Measurements from ENCODE around the gene SGMS1. TPM values are rescaled to one million over a fixed set of nuclear protein-coding genes. Genes with fewer than 3 reads are reported as not detected.
"Not testable (repeated sequence)": the region's sequence is repeated elsewhere in the genome, so short reads cannot be mapped to it uniquely, and the experiment has no call there.

The SGMS1 gene
- total RNA-seq, 1 donor from 2014 or later: 27.5 TPM

DNA sequence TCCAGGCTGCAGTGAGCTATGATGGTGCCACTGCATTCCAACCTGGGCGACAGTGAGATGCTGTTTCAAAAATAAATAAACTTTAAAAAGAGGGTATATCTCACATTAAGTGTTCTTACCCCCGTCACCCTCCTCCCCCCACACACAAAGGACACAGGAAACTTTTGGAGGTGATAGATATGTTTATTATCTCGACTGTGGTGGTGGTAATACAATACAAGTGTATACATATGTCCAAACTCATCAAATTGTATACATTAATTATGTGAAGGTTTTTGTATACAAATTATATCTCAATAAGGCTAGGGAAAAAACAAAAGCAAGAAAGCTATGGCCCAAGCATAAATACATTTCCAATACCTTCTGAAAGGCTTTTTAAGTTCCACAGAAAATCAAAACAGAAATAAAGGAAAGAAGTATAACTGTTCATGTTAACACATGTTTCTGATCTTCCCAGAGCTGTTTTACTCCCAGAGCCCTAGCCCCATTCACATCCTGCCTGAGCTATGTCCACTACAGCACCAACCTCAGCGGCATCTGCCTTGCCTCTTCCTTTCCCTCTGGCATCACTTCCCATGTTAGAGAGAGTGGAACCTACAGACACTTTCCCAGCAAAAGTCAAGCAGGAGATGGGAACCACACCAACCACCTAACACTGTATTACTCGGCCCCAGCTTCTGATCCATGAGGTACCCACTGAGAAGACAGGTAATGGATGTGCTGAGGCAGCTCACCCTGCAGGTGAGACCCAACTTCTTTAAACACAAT, 48.1 kb downstream of the SGMS1 start:
- DNase-seq (no peak), ATAC-seq (ENCODE audit: low read depth) (no peak)
- no peak overlapping the region for H3K4me3 Mint-ChIP-seq
- intact Hi-C loops (cut with micrococcal nuclease): loop anchor here (2.0 kb wide), 1 partner anchor 23 kb away; no protein-coding TSS in a partner anchor
- H3K27ac Mint-ChIP-seq: no peak overlapping the region
- CTCF ChIA-PET: interaction anchor here (0.7 kb wide), 1 partner anchor 161 kb away, joined by 3 read pairs; no protein-coding TSS in a partner anchor
- H3K4me1 Mint-ChIP-seq: peaks cover 69% of the 10 kb centered on the region
- POLR2A ChIA-PET: no interaction called here
- H3K36me3 Mint-ChIP-seq (ENCODE audit: low read depth): no peaks in the 10 kb centered on the region
- TF ChIP-seq, protein P1, sequence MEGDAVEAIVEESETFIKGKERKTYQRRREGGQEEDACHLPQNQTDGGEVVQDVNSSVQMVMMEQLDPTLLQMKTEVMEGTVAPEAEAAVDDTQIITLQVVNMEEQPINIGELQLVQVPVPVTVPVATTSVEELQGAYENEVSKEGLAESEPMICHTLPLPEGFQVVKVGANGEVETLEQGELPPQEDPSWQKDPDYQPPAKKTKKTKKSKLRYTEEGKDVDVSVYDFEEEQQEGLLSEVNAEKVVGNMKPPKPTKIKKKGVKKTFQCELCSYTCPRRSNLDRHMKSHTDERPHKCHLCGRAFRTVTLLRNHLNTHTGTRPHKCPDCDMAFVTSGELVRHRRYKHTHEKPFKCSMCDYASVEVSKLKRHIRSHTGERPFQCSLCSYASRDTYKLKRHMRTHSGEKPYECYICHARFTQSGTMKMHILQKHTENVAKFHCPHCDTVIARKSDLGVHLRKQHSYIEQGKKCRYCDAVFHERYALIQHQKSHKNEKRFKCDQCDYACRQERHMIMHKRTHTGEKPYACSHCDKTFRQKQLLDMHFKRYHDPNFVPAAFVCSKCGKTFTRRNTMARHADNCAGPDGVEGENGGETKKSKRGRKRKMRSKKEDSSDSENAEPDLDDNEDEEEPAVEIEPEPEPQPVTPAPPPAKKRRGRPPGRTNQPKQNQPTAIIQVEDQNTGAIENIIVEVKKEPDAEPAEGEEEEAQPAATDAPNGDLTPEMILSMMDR (IDR thresholded peaks at IDR 0.05): no peak
- H3K9me3 Mint-ChIP-seq: no peaks in the 10 kb centered on the region
- H3K27me3 Mint-ChIP-seq: no peaks in the 10 kb centered on the region

GRCh38 chr10:50574931-50575330, 48.8 kb downstream of the SGMS1 start:
- intact Hi-C loops (cut with micrococcal nuclease): no loop called here
- Mint-ChIP-seq H3K4me1 (peaks cover 63% of the 10 kb centered on the region), H3K36me3 (ENCODE audit: low read depth) (peaks cover 2% of the 10 kb centered on the region), H3K27me3 (no peaks in the 10 kb centered on the region), H3K9me3 (no peaks in the 10 kb centered on the region), H3K27ac (no peak overlapping the region), H3K4me3 (no peak overlapping the region)
- CTCF ChIA-PET: interaction anchor here (0.7 kb wide), 1 partner anchor 160 kb away, joined by 3 read pairs; no protein-coding TSS in a partner anchor
- DNase-seq: no peak
- TF ChIP-seq, protein P1 (IDR thresholded peaks at IDR 0.05): no peak
- ATAC-seq (ENCODE audit: low read depth): no peak
- POLR2A ChIA-PET: no interaction called here

- DNase-seq: no peak
- no peaks in the 10 kb centered on the region for H3K9me3 Mint-ChIP-seq
- POLR2A ChIA-PET: no interaction called here
Observed at GRCh38 chr10:50574305-50574704, 49.5 kb downstream of the SGMS1 start.

DNA sequence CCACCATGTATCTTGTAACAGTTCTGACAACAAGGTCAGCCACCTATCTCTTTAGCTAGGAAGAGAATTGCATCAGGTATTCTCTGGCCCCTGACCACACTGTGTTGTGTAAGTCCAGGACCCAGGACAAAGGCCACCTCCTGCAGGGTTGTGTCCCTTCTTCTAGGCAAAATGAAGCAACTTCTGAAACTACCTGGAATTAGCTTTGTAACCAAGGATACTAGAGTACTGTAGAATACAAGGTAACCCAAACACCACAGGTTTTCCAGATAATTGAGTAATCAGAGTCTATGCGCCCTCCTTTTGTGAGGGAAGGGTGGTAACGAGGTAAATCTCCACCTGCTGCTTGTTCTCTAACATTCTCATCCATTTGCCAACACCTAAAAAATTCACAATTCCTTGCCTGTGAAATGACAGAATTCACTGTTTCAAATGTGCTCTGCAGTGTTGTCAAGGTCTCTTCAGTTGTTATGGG, 51.7 kb downstream of the SGMS1 start:
- POLR2A ChIA-PET: no interaction called here
- H3K27ac Mint-ChIP-seq: no peak overlapping the region

More at GRCh38 chr10:50574305-50574704, 49.5 kb downstream of the SGMS1 start:
- ATAC-seq (ENCODE audit: low read depth): no peak
- Mint-ChIP-seq H3K36me3 (ENCODE audit: low read depth) (peaks cover 5% of the 10 kb centered on the region), H3K4me3 (no peak overlapping the region), H3K27me3 (no peaks in the 10 kb centered on the region), H3K4me1 (peaks cover 57% of the 10 kb centered on the region), H3K27ac (no peak overlapping the region)
- TF ChIP-seq, protein P1 (IDR thresholded peaks at IDR 0.05): no peak
- CTCF ChIA-PET: no interaction called here
- intact Hi-C loops (cut with micrococcal nuclease): no loop called here

GRCh38 chr10:50568750-50569149, 55.0 kb downstream of the SGMS1 start:
- Mint-ChIP-seq H3K36me3 (ENCODE audit: low read depth) (peaks cover 15% of the 10 kb centered on the region), H3K4me1 (peaks cover 11% of the 10 kb centered on the region)
- H3K9me3 Mint-ChIP-seq; DNase-seq; H3K4me3 Mint-ChIP-seq; CTCF ChIA-PET; intact Hi-C loops (cut with micrococcal nuclease); ATAC-seq (ENCODE audit: low read depth); H3K27me3 Mint-ChIP-seq; H3K27ac Mint-ChIP-seq; POLR2A ChIA-PET: not testable (repeated sequence)

More for the DNA sequence above, 51.7 kb downstream of the SGMS1 start:
- ATAC-seq (ENCODE audit: low read depth) (no peak), DNase-seq (no peak)
- Mint-ChIP-seq H3K9me3 (no peaks in the 10 kb centered on the region), H3K36me3 (ENCODE audit: low read depth) (peaks cover 10% of the 10 kb centered on the region), H3K4me1 (peaks cover 35% of the 10 kb centered on the region), H3K4me3 (no peak overlapping the region), H3K27me3 (no peaks in the 10 kb centered on the region)
- TF ChIP-seq, protein P1 (IDR thresholded peaks at IDR 0.05): no peak
- CTCF ChIA-PET: no interaction called here
- intact Hi-C loops (cut with micrococcal nuclease): no loop called here

All from activated B cell treated with CpG ODN at 0.5 μM for 24 hours (primary cell).